B cell (primary cell): Measurements from ENCODE around the gene EIPR1. TPM values are rescaled to one million over a fixed set of nuclear protein-coding genes. Genes with fewer than 3 reads are reported as not detected.

Source experiments
- ATAC-seq: fragments of 200-7000 bp; cut with Tn5 transposase; one replicate; pipeline ENCODE4 v1.10.0; 2021; ENCODE audit warnings: low read depth, mild to moderate bottlenecking, moderate number of reproducible peaks, moderate library complexity
- CTCF ChIA-PET: fragments of 350-600 bp; sonication (Branson Sonifier 250); formaldehyde crosslinking; loops from one replicate; lab custom pipeline; 2021; ENCODE audit warnings: antibody characterized with exemption, inconsistent platforms; lab: Charles Lee
- POLR2A ChIA-PET: fragments of 350-600 bp; sonication (Branson Sonifier 250); formaldehyde crosslinking; loops from one replicate; lab custom pipeline; 2021; ENCODE audit warnings: antibody characterized with exemption; lab: Charles Lee
- DNase-seq: peaks from one replicate; pipeline ENCODE4 v3.0.0; 2013
- H2AFZ ChIP-seq: 2 replicates; pipeline ENCODE4 v1.6.1; 2012; ENCODE audit warnings: mild to moderate bottlenecking, low read depth, low read length; ENCODE audit not compliant: insufficient read depth, poor library complexity, severe bottlenecking
- H3K27ac ChIP-seq, 2 donors: 1 replicate in 1 of 2; 2 replicates in 1 of 2; pipeline ENCODE4 v1.5.1; 2012 to 2013; ENCODE audit warnings: low read length in 2 of 2, mild to moderate bottlenecking in 2 of 2, moderate library complexity in 1 of 2
- H3K27me3 ChIP-seq, 4 experiments: fragments of 200-600 bp in 1 of 4; sonication (generic) in 1 of 4; replicated peaks in 1 of 4; 1 replicate in 2 of 4; 2 replicates in 2 of 4; pipeline versions ENCODE4 v1.6.1 to v1.7.0; 2013 to 2016; ENCODE audit warnings: low read length in 3 of 4, mild to moderate bottlenecking in 2 of 4, mixed read lengths in 1 of 4, moderate library complexity in 1 of 4; ENCODE audit not compliant: insufficient read depth in 4 of 4, control insufficient read depth in 3 of 4; ENCODE audit errors: control extremely low read depth in 1 of 4
- H3K36me3 ChIP-seq, 2 experiments: replicated peaks in 1 of 2; 1 replicate in 1 of 2; 2 replicates in 1 of 2; pipeline versions ENCODE4 v1.6.1 to v1.7.1; 2013; ENCODE audit warnings: low read length in 1 of 2; ENCODE audit not compliant: insufficient read depth in 2 of 2, control insufficient read depth in 1 of 2; ENCODE audit errors: control extremely low read depth in 1 of 2, extremely low read depth in 1 of 2
- H3K4me1 ChIP-seq, 2 donors: fragments of 200-600 bp in 1 of 2; sonication (generic) in 1 of 2; 1 replicate in 1 of 2; 2 replicates in 1 of 2; pipeline versions ENCODE4 v1.5.1 to v1.6.1; 2013 to 2017; ENCODE audit warnings: low read length in 2 of 2; ENCODE audit not compliant: control insufficient read depth in 2 of 2, insufficient read depth in 2 of 2
- H3K4me2 ChIP-seq: replicated peaks from 2 replicates; pipeline ENCODE3; 2012; ENCODE audit warnings: mild to moderate bottlenecking, low read depth, low read length; ENCODE audit not compliant: poor library complexity, severe bottlenecking
- H3K4me3 ChIP-seq, 5 experiments: fragments of 200-600 bp in 1 of 5; sonication (generic) in 1 of 5; 1 replicate in 3 of 5; 2 replicates in 2 of 5; pipeline versions ENCODE4 v1.5.1 to v1.7.0; 2011 to 2016; ENCODE audit warnings: low read length in 4 of 5, mild to moderate bottlenecking in 4 of 5, low read depth in 2 of 5, control low read depth in 1 of 5, moderate library complexity in 1 of 5; ENCODE audit not compliant: insufficient read depth in 1 of 5; ENCODE audit errors: control extremely low read depth in 1 of 5, extremely low read depth in 1 of 5
- H3K79me2 ChIP-seq: fragments of 200-600 bp; sonication (generic); one replicate; pipeline ENCODE4 v1.6.0; 2016; ENCODE audit warnings: low read length; ENCODE audit not compliant: control insufficient read depth, insufficient read depth
- H3K9ac ChIP-seq: fragments of 200-600 bp; sonication (generic); 2 replicates; pipeline ENCODE4 v1.6.1; 2017; ENCODE audit warnings: mild to moderate bottlenecking, low read length, moderate library complexity
- H3K9me3 ChIP-seq, 3 donors: one replicate each; pipeline versions ENCODE4 v1.6.1 to v1.7.1; 2013; ENCODE audit warnings: low read length in 2 of 3; ENCODE audit not compliant: control insufficient read depth in 2 of 3, insufficient read depth in 1 of 3; ENCODE audit errors: control extremely low read depth in 1 of 3
- H4K20me1 ChIP-seq: 2 replicates; pipeline ENCODE4 v1.6.0; 2012; ENCODE audit warnings: mild to moderate bottlenecking, low read length; ENCODE audit not compliant: insufficient read depth, control insufficient read depth, poor library complexity, severe bottlenecking
- H3K27ac Mint-ChIP-seq: one replicate; pipeline ENCODE4 v1.8.0; 2021; ENCODE audit warnings: mixed read lengths
- H3K27me3 Mint-ChIP-seq: one replicate; pipeline ENCODE4 v1.8.0; 2021; ENCODE audit warnings: mixed read lengths
- H3K4me1 Mint-ChIP-seq: one replicate; pipeline ENCODE4 v1.8.0; 2021; ENCODE audit warnings: mixed read lengths
- H3K4me3 Mint-ChIP-seq: one replicate; pipeline ENCODE4 v1.8.0; 2021; ENCODE audit warnings: mixed read lengths
- H3K9me3 Mint-ChIP-seq: one replicate; pipeline ENCODE4 v1.8.0; 2022; ENCODE audit warnings: mixed read lengths; ENCODE audit not compliant: insufficient read depth
- CTCF ChIP-seq: fragments of 200-600 bp; IDR thresholded peaks from one replicate; pipeline ENCODE4 v1.8.0; 2022; ENCODE audit warnings: antibody characterized with exemption, mild to moderate bottlenecking
- EZH2 ChIP-seq: IDR thresholded peaks from 2 replicates; pipeline ENCODE4 v1.6.1; 2012; ENCODE audit warnings: borderline replicate concordance, low read depth, mild to moderate bottlenecking, moderate library complexity, low read length; ENCODE audit not compliant: insufficient read depth, poor library complexity, severe bottlenecking
- WGBS: methylation state at CpG from one replicate; pipeline ENCODE4 v1.1.5; 2013; ENCODE audit warnings: missing lambda C conversion rate; ENCODE audit not compliant: insufficient coverage; 5-methylcytosine and 5-hydroxymethylcytosine counted together
- intact Hi-C: fragments of 100-400 bp; cut with micrococcal nuclease; formaldehyde crosslinking; loops from one replicate; pipeline ENCODE4 v1.10.0; 2022
- polyA plus RNA-seq: library from polyadenylated mRNA; depleted of rRNA; stranded (reverse); fragments of >200 nt; gene quantifications from 2 replicates; pipeline ENCODE4 v1.2.3, GENCODE V29; 2012
- total RNA-seq, 2 donors: library from RNA; stranded (reverse); fragments of 120-200 nt in 1 of 2; gene quantifications; 1 replicate in 1 of 2; 2 replicates in 1 of 2; pipeline versions ENCODE4 v1.2.3 to v1.2.4, GENCODE V29; 2013 to 2022

EIPR1 gene
- total and polyA plus RNA-seq, 2 donors (not counting 1 experiment from before 2014, with no cell fraction given) = 31.8 to 37.0 TPM

GRCh38 chr2:3356799-3357198, 20.8 kb downstream of the EIPR1 start:
- Histone ChIP-seq H3K4me1 (peaks cover 12 to 17% of the 10 kb centered on the region in 2 donors), H3K27ac (peak overlapping the region; percentile 13 to 37), H4K20me1 (peaks cover 14% of the 10 kb centered on the region), H3K4me3 (no peak overlapping the region), H2AFZ (no peak overlapping the region), H3K9me3 (peaks cover 0 to 7% (median 2%) of the 10 kb centered on the region in 3 donors), H3K79me2 (peaks cover 57% of the 10 kb centered on the region), H3K4me2 (no peak overlapping the region), H3K9ac (no peak overlapping the region), H3K27me3 (no peaks in the 10 kb centered on the region), H3K36me3 (peaks cover 0 to 20% of the 10 kb centered on the region in 2 experiments)
- CTCF ChIA-PET = no interaction called here
- Mint-ChIP-seq H3K27ac (peak overlapping the region; percentile 75), H3K4me3 (no peak overlapping the region), H3K27me3 (no peaks in the 10 kb centered on the region), H3K4me1 (peaks cover 39% of the 10 kb centered on the region), H3K9me3 (peaks cover 3% of the 10 kb centered on the region)
- POLR2A ChIA-PET = interaction anchor here (0.6 kb wide), 1 partner anchor 38 kb away, joined by 6 read pairs; no protein-coding TSS in a partner anchor
- TF ChIP-seq EZH2 (no peak), CTCF (no peak)
- no CpG with 5 or more reads among the region's 2 CpGs for WGBS
- no peak for ATAC-seq
- intact Hi-C loops = no loop called here
- no peak for DNase-seq

GRCh38 chr2:3355951-3356569, 21.6 kb downstream of the EIPR1 start:
- Histone ChIP-seq H3K27ac (no peak overlapping the region), H2AFZ (no peak overlapping the region), H3K27me3 (no peaks in the 10 kb centered on the region), H3K4me3 (no peak overlapping the region), H4K20me1 (peaks cover 7% of the 10 kb centered on the region), H3K4me2 (no peak overlapping the region), H3K9me3 (peaks cover 0 to 7% (median 2%) of the 10 kb centered on the region in 3 donors), H3K36me3 (peaks cover 0 to 20% of the 10 kb centered on the region in 2 experiments), H3K9ac (no peak overlapping the region), H3K4me1 (peaks cover 12 to 17% of the 10 kb centered on the region in 2 donors), H3K79me2 (peaks cover 49% of the 10 kb centered on the region)
- no peak for TF ChIP-seq CTCF
- TF ChIP-seq EZH2 = no peak
- H3K9me3 Mint-ChIP-seq = peaks cover 3% of the 10 kb centered on the region
- ATAC-seq = no peak
- POLR2A ChIA-PET = interaction anchor here (0.6 kb wide), 1 partner anchor 39 kb away, joined by 6 read pairs; no protein-coding TSS in a partner anchor
- 96% methylated on average over 4 of the region's 8 CpGs for whole genome bisulfite sequencing
- H3K4me3 Mint-ChIP-seq = no peak overlapping the region
- H3K27ac Mint-ChIP-seq = peak overlapping the region; percentile 20
- intact Hi-C loops = no loop called here
- CTCF ChIA-PET = no interaction called here
- peaks cover 34% of the 10 kb centered on the region for H3K4me1 Mint-ChIP-seq
- no peak for DNase-seq
- H3K27me3 Mint-ChIP-seq = no peaks in the 10 kb centered on the region
